ENCODE data around the gene SLC27A1.
A peak's percentile ranks its signal among the peaks of the same experiment; 100 is the strongest.

Gene SLC27A1

DNA sequence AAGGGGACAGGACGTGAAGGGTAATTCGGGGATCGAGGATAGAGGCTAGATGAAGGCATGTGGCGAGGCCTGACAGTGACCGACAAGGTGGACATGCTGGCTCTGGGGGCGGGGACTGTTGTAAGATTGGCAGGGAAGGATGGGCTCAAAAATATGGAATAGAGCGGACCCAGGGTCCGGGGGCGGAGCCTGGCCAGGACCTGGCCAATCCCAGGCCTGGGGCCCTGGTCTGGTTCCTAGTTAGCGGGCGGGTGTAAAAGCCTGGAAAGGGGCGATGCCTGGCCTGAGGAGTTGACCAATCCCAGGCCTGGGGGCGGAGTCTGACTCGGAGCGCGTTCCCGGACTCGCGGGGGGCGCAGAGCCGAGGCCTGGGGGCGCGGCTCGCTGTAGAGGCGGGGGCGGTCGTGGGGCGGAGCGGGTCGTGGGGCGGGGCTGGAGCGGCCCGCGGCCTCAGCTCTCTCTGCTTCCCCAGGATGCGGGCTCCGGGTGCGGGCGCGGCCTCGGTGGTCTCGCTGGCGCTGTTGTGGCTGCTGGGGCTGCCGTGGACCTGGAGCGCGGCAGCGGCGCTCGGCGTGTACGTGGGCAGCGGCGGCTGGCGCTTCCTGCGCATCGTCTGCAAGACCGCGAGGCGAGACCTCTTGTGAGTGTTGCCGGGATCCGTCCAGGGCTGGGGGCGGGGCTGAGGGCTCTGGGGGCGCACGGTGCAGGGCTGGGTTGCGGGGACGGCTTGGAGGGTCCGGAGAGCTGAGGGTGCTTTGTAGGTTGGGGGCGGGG, at the start of gene SLC27A1:
Gene SLC27A1, plus strand, starts transcription at position 457 of the 774 bp plus-strand sequence. Its CDS starts 17 bp downstream, at position 474.
- DNase-seq (ENCODE audit: low spot score), result peak; percentile 100

DNA sequence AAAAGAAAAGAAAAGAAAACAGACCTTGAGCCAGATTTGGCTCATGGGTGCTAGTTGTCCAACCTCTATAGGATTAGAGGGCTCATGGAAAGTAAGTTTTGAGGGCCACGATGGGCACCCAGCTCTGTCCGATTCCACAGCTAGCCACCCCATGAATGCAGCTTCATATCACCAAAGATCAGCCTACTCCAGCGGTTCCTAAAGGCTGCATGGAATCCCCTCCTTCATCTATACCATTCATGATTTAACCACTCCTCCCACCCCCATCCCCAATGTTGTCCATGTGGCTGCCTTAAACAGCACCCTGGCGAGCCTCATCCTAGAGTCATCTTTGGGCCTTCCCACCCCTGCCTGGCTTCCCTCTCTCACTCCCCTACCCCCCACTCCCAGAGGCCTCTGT, 48.4 kb upstream of the SLC27A1 start:
- no peak for DNase-seq (ENCODE audit: low spot score)

DNA sequence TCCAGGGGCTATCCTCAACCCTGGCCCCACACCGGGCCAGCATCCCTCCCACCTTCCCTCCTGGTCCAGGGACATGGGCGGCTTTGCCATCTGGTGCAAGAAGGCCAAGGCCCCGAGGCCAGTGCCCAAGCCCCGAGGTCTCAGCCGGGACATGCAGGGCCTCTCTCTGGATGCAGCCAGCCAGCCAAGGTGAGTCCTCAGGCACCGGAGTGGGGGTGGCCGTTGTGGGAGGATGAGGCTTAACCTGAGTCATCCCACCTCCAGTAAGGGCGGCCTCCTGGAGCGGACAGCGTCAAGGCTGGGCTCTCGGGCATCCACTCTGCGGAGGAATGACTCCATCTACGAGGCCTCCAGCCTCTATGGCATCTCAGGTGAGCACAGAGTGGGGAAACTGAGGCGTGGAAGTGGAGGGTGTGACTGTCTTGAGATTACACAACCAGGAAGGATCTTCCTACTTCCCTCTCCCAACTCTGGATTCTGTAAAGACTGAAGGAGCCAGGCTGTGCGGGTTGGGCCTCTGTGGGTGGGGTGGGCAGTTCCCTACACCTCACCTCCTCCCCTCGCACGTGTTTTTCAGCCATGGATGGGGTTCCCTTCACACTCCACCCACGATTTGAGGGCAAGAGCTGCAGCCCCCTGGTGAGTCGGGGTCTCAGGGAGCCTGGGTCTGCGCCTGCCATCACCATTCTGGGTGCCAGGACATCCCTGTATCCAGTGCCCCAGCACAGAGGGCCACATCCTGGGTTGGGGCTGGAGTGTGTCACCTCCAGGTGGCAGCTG, 46.7 kb upstream of the SLC27A1 start:
- no peak for DNase-seq (ENCODE audit: low spot score)

DNA sequence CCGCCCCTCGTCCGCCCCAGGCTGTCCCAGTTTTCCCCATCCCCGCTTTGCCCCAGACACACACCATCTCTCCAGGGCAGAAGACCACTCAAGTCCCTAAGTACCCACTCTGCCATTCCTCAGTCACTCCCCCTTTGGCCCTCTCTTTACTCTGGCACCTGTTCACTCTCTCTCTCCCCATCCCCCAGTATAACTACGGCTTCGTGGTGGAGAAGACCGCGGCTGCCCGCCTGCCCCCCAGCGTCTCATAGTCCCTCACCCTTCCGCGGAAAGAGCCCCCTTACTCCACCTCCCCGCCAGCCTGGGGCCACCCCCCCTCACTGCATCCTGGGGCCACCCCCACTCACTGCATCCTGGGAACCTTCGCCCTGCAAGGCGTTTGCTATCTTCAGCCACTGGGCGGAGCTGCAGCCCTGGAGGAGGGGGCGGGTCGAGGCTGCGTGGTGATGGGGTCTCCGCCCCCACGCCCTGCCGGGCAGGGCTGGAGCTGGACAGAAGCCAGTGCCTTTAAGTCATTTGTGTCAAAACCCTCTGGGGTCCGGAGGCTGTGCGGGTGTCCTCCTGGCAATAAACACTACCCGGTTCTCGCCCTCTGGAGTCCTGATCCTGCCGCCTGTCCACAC, 45.5 kb upstream of the SLC27A1 start:
- DNase-seq (ENCODE audit: low spot score), result no peak

DNA sequence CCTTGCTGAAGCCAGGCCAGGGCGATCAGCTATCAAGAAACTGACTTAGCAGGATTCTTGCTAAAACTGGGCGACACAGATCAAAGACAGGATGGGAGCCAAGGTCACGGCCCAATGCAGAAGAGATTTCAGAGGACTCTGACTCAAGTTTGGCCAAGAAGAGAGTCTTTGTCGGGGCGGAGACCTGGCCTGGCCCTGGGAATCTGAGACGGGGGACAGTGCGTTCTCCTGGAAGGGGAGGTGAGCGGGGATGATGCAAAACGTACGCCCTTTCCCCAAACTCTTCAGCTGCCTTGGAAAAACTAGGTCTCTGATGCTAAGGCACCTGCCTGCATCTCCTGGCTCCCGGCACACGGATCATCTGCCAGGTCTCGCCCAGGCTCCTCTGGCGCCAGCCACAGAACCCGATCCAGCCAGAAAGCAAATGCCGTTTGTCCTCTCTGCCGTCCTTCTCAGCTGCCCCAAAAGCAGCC, 40.6 kb upstream of the SLC27A1 start:
- no peak for DNase-seq (ENCODE audit: low spot score)

DNA sequence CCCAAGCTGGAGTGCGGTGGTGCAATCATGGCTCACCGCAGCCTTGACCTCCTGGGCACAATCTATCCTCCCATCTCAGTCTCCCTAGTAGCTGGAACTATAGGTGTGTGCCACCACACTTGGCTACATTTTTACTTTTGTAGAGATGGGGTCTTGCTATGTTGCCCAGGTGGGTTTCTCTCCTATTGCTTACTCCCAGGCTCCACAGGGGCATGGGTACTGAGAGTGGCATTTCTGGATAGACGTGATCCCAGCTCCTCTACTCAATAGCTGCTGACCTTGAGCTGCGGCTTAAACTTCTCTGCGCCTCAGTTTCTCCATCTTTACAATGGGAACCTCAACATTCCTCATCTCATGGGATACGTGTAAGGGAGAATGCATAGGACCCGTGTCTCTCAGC, 38.9 kb upstream of the SLC27A1 start:
- DNase-seq (ENCODE audit: low spot score), result no peak

DNA sequence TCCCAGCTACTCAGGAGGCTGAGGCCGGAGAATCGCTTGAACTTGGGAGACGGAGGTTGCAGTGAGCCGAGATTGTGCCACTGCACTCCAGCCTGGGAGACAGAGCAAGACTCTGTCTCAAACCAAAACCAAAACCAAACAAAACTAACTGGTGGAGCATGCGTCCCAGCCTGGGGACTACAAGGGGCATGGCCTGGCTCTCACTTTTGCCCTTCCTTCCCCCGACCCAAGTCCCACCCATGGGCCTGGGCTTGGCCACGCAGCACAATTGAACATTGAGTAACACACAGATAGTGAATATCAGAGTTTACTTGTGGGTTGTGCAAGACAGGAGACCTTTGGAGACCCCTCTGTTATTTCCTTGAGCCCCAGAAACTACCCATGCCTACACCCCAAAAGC, 35.1 kb upstream of the SLC27A1 start:
- DNase-seq (ENCODE audit: low spot score), result no peak

DNA sequence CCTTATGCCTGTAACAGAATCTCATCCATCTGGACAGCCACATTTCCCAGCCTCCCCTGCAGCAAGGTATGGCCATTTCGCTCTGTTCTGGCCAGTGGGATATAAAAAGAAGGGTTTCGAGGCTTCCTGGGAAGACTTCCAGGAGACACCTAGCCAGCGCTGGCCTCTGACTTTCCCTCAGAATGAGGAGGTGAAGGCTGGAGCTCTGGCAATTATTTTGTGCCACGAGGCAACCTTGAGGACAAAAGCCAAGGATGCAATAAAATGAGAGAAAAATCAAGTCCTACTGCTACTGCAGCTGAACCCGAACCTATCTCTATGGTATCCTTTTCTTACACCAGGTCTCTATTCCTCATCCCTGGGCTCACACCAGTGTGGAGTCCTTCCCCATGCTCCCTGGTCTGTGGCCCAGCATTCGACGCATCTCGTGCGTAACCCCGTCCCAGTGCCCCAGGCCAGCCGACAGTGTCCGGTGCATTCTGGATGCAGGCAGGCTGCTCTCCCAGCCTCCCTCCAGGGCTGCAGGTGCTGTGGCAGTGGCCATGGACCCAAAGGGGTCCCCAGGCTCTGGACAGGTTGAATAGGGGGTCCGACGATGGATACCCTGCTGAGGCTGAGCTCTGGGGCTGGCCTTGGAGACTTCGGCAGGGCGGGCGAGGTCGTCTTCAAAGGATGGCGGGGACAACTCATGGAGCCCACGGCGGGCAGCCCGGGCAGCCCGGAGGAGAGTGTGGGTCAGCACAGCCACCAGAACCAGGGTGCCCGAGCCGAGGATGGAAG, 34.0 kb upstream of the SLC27A1 start:
- no peak for DNase-seq (ENCODE audit: low spot score)

DNA sequence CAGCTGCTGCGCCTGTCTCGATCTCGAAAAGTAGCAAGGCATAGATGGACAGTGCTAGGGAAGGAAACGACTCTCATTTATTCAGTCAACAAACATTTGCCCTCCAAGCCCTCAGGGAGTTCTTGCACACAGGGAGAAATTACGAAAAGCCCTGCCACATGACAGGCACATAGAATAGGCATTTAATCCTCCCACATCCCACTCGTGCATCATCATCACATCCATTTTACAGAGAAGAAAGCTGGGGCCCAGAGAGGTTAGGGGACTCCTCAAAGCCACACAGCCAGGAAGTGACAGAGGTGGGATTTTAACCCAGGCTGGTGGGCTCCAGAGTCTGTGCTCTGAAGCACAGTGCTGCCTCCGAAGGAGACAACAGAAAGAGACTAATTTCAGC, 33.5 kb upstream of the SLC27A1 start:
- DNase-seq (ENCODE audit: low spot score), result no peak

DNA sequence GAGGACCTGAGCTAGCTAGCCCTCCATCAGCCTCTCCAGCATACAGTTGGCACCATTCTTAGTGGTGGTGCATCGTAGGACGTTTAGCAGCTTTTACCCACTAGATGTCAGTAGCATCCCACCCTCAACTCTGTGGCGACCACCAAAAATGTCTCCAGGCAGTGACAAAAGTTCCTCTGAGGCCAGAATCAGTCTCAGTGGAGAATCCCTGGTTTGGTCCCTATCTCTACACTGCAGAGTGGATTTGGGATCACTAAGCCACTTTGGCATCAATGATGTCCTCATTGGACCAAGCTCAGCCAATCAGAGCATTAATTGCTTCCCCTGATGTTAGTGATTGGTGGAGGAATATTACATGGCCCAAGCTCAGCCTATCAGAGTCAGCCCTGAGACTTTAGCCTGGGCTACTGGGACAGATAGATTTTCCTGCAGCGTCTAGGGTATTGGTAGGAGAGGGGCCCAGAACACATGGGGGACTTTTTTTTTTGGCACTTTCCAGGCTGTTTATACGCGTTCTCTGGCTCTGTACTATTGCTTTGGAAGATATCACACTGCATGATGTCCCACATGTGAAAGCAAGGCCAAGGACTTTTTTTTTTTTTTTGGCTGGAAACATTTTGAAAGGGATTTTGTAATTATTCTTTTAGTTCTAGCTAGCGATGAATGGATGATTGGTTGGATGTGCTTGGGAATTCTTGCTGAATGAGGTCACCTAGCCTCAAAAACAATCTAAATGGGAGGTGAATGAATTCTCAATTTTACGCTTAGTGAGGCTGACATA, 28.9 kb upstream of the SLC27A1 start:
- DNase-seq (ENCODE audit: low spot score), result no peak

DNA sequence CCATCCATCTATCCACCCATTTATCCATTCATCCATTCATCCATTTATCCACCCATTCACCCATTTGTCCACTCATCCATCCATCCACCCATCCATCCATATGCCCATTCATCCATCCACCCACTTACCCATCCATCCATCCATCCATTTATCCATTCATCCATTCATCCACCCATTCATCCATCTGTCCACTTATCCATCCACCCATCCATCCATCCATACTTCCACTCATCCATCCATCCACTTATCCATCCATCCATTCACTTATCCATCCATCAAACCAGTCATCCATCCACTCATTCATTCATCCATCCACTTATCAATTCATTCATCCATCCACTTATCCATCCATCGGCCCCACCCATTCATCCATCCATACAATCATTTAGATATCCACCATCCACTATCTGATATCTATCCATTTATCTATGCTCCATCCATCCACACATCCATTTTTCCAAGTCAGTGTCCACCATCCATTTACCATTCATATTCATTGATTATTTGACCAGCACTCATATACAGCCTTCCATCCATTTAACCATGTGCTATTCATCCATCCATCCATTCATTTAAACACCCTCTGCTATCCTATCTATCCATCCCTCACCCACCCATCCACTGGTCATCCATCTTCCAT, 24.7 kb upstream of the SLC27A1 start:
- DNase-seq (ENCODE audit: low spot score), result no peak

DNA sequence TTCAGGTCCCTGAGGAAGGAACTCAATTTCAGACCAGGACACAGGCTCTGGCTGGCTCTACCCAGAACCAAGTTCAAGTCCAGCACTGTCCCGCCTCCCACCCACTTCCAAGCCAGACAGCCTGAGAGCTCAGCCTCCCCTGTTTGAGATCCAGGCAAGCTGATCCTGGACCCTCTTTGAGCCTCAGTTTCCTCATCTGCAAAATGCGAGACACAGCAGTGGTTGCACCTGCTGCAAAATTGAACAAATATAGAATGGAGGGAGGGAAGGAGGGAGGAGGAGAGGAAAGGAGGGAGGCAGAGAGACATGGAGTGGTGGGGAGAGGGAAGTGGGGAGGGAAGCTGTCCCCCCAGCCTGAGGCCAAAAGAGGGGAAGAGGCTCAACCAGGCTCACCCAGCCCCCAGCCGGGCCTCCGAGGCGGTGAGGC, 22.6 kb upstream of the SLC27A1 start:
- no peak for DNase-seq (ENCODE audit: low spot score)

DNA sequence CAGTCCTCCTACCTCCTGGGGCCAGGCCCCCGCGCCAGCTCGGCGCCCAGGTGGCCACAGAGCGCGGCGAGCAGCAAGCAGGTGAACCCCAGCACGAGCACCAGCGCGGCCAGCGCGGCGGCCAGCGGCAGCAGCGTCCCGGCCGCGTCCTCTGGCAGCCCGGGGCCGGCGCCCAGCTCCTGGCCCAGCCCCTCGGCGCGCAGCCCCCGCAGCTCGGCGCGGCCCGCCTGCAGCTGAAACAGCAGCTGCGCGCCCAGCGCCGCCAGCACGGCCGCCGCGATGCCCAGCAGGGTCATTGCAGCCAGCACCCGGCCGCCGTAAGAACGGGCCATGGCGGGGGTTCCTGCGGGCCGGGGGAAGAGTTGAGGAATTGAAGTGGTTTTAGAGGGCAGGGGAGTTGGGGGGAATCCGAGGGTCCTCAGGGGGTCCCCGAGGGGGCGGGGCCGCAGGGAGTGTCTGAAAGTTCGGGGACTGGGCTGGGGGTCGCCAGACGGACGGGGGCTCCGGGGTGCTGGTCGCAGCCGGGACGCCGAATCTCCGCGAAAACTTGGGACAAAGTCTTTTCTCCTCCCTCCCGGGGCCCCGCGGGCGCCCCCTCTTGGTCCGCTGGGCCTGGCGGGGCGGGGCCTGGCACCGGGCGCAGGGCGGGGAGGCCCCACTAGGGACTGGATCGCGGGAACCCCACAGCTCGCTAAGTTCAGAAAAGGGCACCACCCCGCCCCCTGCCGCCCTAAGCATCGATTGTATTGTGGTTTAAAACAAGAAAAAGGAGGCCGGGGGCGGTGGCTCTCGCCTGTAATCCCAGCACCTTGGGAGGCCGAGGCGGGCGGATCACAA, 22.0 kb upstream of the SLC27A1 start, which contains the start of gene TMEM221:
Gene TMEM221, minus strand, starts transcription at position 538 of the 837 bp plus-strand sequence. Its CDS starts 206 bp downstream, at position 332.
- no peak for DNase-seq (ENCODE audit: low spot score)

DNA sequence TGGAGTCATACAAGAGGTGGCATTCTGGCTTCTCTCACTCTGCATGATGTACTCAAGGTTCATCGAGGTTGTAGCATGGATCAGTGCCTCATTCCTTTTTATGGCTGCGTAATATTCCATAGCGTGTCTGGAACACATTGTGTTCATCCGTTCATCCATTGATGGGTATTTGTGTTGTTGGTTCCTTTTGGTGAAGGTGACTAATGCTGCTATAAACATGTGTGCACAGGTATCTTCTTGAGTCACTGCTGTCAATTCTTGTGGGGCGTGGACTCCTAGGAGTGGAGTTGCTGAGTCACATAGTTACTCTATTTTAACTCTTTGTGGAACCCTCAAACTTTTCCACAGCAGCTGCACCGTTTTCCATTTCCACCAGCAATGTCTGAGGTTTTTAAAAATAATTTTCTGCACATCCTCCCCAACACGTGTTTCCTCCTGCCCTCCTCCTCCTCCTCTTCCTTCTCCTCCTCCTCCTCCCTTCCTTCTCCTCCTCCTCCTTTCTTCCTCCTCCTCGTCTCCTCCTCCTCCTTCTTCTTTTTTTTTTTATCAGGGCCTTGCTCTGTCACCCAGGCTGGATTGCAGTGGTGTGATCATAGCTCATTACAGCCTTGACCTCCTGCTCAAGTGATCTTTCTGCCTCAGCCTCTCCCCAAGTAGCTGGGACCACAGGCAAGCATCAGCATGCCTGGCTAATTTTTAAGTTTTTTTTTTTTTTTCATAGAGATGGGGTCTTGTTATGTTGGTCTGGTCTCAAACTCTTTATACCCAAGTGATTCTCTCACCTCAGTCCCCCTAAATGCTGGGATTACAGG, 19.9 kb upstream of the SLC27A1 start:
- no peak for DNase-seq (ENCODE audit: low spot score)

DNA sequence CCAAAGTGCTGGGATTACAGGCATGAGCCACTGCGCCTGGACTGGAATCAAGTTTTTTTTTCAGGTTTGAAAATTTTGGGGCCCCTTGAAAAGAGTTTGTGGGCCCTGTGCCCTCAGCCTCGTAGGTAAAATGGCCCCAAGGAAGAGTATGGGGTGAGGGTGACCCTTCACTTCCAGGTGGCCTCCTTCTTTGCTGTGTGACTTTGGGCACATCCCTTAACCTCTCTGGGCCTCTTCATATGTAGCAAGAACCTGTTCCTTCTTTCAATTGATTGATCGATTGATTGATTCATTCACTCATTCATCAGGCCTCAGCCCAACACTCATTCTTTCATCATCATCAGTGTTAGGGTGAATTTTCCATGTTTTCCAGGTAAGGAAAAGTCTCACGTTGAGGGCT, 18.5 kb upstream of the SLC27A1 start:
- DNase-seq (ENCODE audit: low spot score), result no peak

DNA sequence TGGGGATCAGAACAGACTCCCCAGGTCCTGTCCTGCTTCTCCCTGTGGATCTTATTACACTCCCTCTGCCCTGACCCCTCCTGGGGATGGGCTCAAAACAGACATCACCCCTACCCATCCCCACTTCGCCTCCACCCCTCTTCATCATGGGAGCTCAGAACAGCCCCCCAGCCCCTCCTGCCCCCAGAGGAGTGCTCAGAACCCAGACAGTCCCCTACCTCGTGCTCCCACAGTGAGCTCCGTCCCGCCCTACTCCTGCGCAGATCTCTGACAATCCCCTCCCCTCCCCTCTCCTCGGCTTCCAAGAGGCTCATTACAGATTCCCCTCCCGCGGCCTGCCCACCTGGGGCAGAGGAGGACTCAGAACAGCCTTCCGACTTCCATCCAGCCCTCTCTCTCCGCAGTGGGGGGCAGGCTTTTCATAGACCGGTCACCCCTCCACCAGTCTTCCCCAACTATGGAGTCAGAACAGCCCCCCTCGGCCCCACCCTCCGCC, 15.7 kb upstream of the SLC27A1 start:
- DNase-seq (ENCODE audit: low spot score), result no peak

DNA sequence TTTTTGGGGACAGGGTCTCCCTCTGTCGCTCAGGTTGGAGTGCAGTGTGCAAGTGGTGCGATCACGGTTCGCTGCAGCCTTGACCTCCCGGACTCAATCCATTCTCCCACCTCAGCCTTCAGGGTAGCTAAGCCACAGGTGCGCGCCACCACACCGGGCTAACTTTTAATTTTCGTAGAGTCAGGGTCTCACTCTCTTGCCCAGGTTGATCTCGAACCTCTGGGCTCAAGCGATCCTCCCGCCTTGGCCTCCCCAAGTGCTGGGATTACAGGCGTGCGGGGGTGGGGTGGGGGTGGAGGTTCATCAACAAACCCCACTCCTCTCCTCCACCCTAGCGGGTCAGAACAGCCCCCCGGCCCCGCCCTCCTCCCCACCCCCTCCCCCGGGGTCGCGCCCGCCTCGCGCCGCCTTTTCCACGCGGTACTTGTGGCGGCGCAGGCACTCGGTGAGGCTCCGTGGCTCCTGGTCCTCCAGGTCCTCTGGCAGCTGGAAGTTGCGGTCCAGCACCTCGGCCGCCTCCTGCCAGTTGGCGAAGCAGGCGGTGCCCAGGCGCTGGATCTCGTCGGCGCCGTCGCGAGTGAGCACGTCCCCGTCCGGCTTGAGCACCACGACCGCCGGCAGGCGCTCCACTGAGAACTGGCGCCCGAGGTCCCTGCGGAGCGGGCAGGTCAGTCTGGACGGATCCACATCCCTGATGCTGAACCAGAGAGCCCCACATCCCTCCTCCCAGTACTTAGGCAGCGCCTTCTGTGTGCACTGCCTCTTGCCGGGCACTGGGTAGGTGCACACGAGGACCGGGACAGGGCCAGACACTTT, 14.8 kb upstream of the SLC27A1 start:
- DNase-seq (ENCODE audit: low spot score), result no peak

DNA sequence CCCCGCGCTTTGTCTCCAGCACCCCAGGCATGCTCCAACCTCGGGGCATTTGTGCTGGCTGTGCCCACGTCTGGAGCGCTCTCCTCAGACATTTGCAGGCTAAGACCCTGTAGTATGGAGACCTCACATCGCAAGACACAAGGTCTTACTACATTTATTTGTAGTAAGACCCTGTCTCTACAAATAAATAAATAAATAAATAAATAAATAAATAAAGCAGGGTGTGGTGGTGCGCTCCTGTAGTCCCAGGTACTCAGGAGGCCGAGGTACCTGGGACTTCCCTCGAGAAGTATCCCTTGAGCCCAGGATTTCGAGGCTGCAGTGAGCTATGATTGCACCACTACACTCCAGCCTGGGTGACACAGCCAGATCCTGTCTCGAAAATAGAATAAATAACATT, 14.2 kb upstream of the SLC27A1 start:
- DNase-seq (ENCODE audit: low spot score), result no peak
